K562 (cell line): Measurements from ENCODE around the gene ATP6V0E2. TPM values are rescaled to one million over a fixed set of nuclear protein-coding genes. Genes with fewer than 3 reads are reported as not detected.

Experiments used
- BRD9 ChIP-seq: fragments of 450-650 bp; IDR thresholded peaks from 2 replicates; pipeline ENCODE4 v1.6.1; 2018; ENCODE audit warnings: low read depth; ENCODE audit not compliant: partially characterized antibody
- FIP1L1 ChIP-seq: fragments of 200-400 bp; formaldehyde crosslinking; IDR thresholded peaks from 2 replicates; pipeline ENCODE4 v1.6.1; 2018; ENCODE audit warnings: mild to moderate bottlenecking, low read depth, low read length; ENCODE audit not compliant: poor library complexity, severe bottlenecking
- FOXA3 ChIP-seq, 2 experiments: fragments of 450-650 bp in 1 of 2; sonication (generic) in 1 of 2; formaldehyde crosslinking; IDR thresholded peaks in 1 of 2; conservative IDR thresholded peaks in 1 of 2; 2 replicates each; pipeline versions ENCODE4 v1.4.0 to v1.8.0; 2020 to 2022; ENCODE audit warnings: mild to moderate bottlenecking in 2 of 2, missing genetic modification reagents in 1 of 2
- JUN ChIP-seq, 2 experiments: sonication (generic) in 1 of 2; formaldehyde crosslinking in 1 of 2; IDR thresholded peaks; 2 replicates each; pipeline versions ENCODE4 v1.6.1 to v1.8.0; 2012 to 2022; ENCODE audit warnings: borderline replicate concordance in 2 of 2, mild to moderate bottlenecking in 2 of 2, improper control_type of control experiment in 1 of 2, low read depth in 1 of 2, low read length in 1 of 2, missing genetic modification reagents in 1 of 2
- RBM15 ChIP-seq: fragments of 200-400 bp; formaldehyde crosslinking; IDR thresholded peaks from 2 replicates; pipeline ENCODE4 v1.6.1; 2018; ENCODE audit warnings: mild to moderate bottlenecking, low read length, moderate library complexity; ENCODE audit not compliant: insufficient read depth
- TAL1 ChIP-seq: fragments of 450-650 bp; IDR thresholded peaks from 2 replicates; pipeline ENCODE4 v1.6.1; 2016; ENCODE audit warnings: mild to moderate bottlenecking
- polyA plus RNA-seq, 8 experiments: library from polyadenylated mRNA; depleted of rRNA in 4 of 8; stranded (reverse) in 5 of 8; unstranded in 3 of 8; fragments of >200 nt; fragmentation: Nextera tagmentation in 2 of 8; fragmentation: Illumina TruSeq in 1 of 8; extraction: Ambion mirVana in 2 of 8; extraction: Trizol in 1 of 8; gene quantifications; 2 replicates each; pipeline versions ENCODE4 v1.2.1 to v1.2.3, GENCODE V29; 2011 to 2014; ENCODE audit warnings: inconsistent platforms in 1 of 8, missing spikeins in 1 of 8
- total RNA-seq, 7 experiments: library from RNA; depleted of rRNA in 6 of 7; stranded (reverse); fragments of >200 nt in 6 of 7; fragmentation: Illumina TruSeq in 2 of 7; extraction: Trizol in 2 of 7; gene quantifications; 2 replicates each; pipeline versions ENCODE4 v1.2.1 to v1.2.3, GENCODE V29; 2011 to 2021; ENCODE audit warnings: low replicate concordance in 1 of 7
- TF ChIP-seq, protein P1 (sequence below), 2 experiments: fragments of 450-650 bp in 1 of 2; IDR thresholded peaks; 2 replicates each; pipeline ENCODE4 v1.6.1; 2011 to 2017; ENCODE audit warnings: low read depth in 2 of 2, antibody characterized with exemption in 1 of 2, borderline replicate concordance in 1 of 2, low read length in 1 of 2, mild to moderate bottlenecking in 1 of 2, mixed read lengths in 1 of 2; ENCODE audit not compliant: control insufficient read depth in 1 of 2

Gene ATP6V0E2
- total and polyA plus RNA-seq, 9 of the 15 experiments (the other 6 are each of a cell fraction or from before 2014, with no cell fraction given), result 0.55 to 18.5 (median 10.9) TPM

DNA sequence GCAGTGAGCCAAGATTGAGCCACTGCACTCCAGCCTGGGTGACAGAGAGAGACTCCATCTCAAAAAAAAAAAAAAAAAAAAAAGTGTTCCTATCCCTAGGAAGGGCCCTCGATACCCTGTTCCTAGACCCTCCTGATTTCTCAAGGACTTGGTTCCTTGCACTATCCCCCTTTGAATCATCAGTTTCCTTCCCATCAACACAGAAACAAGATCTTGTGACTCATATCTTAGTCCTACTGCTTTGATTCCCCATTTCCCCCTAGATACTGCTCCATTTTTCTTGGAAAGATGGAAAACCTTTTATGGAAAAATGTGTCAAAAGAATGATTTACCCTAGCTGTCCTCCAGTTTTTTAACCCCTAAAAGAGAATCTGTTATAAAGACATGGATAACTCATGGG, 37.3 kb upstream of the ATP6V0E2 start (continued):
- TF ChIP-seq RBM15 (no peak), FIP1L1 (no peak), BRD9 (no peak), TAL1 (no peak), FOXA3 (CRISPR knock-in tag; conservative IDR thresholded peaks at IDR 0.05 in 1 of 2, IDR thresholded peaks at IDR 0.05 in 1 of 2) (no peak), JUN (IDR thresholded peaks at IDR 0.05; ENCODE audit: borderline replicate concordance, low read depth, low read length) (no peak), JUN (CRISPR knock-in tag; IDR thresholded peaks at IDR 0.05; ENCODE audit: borderline replicate concordance) (no peak)
- TF ChIP-seq, protein P1, sequence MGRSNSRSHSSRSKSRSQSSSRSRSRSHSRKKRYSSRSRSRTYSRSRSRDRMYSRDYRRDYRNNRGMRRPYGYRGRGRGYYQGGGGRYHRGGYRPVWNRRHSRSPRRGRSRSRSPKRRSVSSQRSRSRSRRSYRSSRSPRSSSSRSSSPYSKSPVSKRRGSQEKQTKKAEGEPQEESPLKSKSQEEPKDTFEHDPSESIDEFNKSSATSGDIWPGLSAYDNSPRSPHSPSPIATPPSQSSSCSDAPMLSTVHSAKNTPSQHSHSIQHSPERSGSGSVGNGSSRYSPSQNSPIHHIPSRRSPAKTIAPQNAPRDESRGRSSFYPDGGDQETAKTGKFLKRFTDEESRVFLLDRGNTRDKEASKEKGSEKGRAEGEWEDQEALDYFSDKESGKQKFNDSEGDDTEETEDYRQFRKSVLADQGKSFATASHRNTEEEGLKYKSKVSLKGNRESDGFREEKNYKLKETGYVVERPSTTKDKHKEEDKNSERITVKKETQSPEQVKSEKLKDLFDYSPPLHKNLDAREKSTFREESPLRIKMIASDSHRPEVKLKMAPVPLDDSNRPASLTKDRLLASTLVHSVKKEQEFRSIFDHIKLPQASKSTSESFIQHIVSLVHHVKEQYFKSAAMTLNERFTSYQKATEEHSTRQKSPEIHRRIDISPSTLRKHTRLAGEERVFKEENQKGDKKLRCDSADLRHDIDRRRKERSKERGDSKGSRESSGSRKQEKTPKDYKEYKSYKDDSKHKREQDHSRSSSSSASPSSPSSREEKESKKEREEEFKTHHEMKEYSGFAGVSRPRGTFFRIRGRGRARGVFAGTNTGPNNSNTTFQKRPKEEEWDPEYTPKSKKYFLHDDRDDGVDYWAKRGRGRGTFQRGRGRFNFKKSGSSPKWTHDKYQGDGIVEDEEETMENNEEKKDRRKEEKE (IDR thresholded peaks at IDR 0.05; ENCODE audit: borderline replicate concordance in 1 of 2, control insufficient read depth in 1 of 2, low read depth in 2 of 2, low read length in 1 of 2), result no peak
- TF ChIP-seq, all 486 proteins: peak for 0
